Hematopoietic multipotent progenitor cell treated with erythropoietin and hydrocortisone succinate and interleukin-3 and kit ligand, for 15 days (in vitro differentiated cells): ENCODE results near the gene NOX3.
"Not testable (repeated sequence)": the region's sequence is repeated elsewhere in the genome, so short reads cannot be mapped to it uniquely, and the experiment has no call there.

Source experiments
- DNase-seq: peaks from one replicate; pipeline ENCODE4 v3.0.0-alpha.2; 2015; ENCODE audit warnings: low spot score

NOX3 gene

DNA sequence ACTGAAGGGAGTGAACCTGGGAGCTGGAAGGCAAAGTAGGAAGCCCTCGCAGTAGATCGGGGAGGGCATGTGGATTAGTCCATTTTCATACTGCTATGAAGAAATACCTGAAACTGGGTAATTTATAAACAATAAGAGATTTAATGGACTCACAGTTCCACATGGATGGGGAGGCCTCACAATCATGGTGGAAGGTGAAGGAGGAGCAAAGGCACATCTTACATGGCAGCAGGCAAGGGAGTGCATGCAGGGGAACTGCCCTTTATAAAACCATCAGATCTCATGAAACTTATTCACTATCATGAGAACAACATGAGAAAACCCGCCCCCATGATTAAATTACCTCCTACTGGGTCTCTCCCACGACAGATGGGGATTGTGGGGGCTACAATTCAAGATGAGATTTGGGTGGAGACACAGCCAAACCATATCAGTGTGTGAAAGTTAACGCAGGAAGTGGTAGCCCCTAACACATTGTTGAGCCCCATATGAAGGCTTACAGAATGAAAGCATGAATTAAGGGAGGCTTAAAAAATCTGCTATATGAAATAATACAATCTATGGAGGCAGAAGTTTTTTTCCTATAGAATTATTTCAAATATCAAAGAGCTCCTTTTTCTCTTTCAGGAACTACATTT lies 15.5 kb upstream of the NOX3 start:
- DNase-seq: not testable (repeated sequence)

DNA sequence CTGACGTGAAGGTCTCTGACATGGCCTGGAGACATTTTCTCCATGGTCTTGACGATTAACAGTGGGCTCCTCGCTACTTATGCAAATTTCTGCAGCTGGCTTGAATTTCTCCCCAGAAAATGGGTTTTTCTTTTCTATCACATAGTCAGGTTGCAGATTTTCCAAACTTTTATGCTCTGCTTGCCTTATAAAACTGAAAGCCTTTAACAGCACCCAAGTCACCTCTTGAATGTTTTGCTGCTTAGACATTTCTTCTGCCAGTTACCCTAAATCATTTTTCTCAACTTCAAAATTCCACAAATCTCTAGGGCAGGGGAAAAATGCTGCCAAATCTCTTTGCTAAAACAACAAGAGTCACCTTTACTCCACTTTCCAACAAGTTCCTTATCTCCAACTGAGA lies 12.9 kb upstream of the NOX3 start:
- not testable (repeated sequence) for DNase-seq

DNA sequence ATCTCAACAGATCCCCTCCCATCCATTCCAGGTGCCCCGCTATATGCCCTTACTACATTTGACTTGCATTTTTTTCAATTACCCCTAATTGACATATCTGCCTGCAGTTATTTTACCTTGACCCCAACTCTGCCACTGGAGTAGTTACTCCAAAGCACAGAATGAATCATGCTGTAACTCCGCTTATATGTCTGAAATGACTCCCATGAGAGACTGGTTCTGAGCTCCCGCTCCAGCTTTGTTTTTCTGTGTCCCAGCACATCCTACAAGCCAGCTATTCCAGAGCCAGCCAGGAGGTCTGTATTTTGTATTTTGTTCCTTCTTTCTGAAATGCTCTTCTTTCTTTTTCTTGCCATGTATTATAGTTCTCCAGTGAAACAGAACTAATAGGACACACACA lies 10.9 kb upstream of the NOX3 start:
- DNase-seq: no peak

DNA sequence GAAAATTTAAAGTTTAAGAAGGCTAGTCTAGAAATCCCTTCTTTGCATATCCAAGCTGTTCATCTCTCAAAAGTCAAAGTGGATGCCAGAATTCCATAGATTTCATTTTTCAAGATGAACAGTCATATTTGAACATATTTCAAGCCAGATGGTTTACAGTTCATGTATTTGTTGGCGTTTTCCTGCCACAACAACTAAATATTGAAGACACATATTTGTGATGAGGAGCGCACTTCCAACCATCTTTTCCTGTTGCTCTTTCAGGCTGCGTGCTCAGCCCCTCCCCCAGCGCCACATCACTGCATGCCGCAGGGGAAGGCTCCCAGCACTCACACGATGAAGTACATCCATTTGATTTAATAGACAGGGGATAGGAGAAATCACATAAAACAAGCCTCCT lies 5.9 kb upstream of the NOX3 start:
- DNase-seq: no peak

DNA sequence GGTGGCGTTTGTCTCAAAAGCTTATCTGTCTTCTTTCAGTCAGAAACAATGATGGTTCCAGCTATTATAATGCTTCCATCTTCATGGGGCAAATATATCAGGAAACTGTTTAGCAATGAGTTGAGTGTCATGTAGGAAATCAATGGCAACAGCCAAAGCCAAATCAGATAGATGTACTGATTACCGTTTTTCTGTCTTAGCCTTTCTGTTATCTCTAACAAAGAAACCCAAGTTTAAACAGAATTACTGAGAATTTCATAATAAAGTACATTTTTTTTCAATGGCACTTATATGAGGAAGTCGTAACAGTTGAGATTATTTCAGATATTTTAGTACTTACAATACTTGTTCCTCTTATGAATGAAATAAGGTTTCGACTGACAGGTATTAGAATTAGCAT lies 1.2 kb downstream of the NOX3 start:
- DNase-seq: no peak

DNA sequence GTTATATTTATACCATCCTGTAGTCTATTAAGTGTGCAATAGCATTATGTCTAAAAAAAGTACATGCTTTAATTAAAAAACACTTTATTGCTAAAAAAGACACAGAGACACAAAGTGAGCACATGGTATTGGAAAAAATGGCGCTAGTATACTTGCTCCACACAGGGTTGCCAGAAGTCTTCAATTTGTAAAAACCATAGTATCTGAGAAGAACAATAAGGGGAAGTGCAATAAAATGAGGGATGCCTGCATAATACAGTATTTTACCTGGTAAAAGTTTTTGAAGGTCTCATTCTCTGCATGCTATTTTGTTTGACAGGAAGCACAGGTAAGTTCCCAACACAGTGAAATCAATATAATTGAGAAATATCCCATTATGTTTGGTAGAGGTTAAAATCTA lies 1.6 kb downstream of the NOX3 start:
- DNase-seq: no peak

DNA sequence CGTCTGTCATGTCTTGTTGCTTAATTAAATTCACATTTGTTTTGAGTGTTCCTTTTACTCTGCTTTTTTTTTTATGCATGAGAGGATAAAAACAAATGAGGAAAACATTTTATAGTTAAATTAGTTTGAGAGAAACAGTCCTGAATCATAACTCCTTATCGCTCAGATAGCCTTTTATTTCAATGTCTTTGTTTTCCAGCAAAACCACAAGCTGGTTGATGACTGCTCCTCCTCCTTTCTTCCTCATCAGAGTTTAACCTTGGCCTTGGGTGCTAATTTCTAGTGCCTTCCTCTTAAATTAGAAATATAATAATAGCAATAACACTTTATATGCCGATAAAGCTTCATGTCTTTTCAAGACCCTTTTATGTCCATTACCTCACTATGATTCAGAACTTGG lies 3.1 kb downstream of the NOX3 start:
- no peak for DNase-seq

DNA sequence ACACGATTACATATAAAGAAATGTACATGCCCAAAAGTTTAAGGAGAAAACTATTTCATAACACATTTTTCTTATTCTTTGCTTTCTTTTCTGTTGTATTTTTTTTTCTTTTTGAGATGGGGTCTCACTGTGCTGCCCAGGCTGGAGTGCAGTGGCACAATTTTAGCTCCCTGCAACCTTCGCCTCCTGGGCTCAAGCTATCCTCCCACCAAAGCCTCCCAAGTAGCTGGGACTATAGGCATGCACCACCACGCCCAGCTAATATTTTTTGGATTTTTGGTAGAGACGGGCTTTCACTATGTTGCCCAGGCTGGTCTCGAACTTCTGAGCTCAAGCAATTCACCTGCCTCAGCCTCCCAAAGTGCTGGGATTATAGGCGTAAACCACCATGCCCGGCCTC lies 4.1 kb downstream of the NOX3 start:
- DNase-seq: not testable (repeated sequence)

DNA sequence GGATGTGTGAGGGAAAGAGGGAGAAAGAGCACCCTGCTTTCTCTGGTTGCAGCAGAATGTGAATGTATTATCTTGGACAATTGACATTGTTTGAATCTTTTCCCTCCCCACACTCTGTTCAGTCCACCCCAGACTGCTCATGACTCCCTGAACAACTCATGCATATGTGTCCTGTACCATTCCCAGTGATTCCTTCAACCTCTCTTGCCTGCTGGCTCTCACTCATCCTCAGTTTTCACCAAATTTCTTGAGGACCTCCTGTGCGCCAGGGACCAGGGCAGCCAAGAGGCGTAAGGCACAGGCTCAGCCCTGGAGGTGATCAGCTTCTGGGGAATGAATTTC lies 5.4 kb downstream of the NOX3 start:
- DNase-seq: no peak

DNA sequence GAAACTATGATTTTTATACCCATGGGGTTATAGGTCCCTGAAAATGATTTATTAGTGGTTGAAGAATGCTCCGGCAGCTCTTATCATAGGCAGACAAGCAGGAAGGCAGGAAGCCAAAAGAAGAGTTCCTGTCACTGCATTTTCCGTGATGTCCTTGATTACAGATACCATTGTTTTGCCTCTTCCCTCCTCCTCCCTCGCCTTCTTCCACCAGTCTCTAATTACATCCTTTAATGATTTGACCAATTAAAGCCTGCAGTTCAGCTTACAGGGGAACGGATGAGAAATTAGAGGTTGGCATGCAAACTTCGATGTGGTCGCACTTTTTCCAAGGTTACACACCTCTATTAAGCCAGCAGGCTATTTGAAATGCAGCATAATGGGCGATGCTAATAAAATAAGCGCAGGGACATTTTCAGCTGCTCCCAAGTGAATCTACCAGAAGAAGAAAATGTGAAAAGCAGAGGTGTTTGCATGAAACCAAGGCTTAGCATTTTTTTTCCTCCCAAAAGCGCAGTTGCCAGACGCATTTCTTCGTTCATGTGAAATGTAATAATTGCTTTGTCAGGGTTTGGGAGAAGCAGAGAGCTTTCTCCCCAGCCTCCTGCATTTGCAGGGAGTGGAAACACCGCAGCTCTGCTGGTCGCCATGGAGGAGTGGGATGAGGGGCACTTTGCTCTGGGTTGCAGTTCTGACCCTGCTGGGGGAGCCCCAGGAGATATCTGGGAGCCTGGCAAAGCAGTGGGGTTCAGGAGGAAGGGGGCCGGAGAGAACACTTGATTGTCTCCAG lies 6.0 kb downstream of the NOX3 start:
- no peak for DNase-seq

DNA sequence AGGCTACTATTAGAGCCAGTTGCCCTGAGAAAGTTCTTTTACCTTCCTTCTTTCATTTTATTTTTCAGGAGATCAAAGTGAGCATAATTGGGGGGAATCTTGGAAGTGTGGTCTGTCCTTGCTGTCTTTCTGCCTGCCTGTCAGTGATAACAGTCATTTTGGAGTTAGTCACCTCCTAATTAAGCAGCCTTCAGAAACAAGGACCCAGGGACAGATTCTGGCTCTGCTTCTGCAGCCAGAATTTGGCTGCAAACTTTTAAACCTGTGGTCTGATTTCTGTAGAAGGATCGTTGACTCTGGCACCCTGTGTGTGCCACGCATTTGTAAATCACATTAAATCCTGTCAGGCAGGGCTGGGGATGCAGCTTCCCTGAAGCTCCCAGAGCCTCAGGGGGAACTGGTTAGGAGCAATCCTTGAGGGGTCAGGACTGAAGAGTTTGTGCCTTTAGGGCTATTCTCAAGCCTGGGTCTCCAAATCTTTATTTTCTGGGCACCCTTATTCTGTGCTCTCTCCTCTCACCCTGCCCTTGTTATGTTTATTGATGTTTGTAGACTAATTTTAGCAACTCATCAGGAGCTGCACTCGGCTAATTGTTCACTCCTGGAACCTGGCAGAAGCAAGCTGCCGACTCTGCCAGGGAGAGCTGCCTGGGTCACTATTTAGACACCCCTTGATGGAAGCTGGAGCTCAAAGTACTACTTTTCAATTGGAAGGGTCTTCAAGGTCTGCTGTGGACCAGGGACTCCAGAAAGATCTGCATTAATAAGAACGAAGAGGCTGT lies 6.8 kb downstream of the NOX3 start:
- no peak for DNase-seq

DNA sequence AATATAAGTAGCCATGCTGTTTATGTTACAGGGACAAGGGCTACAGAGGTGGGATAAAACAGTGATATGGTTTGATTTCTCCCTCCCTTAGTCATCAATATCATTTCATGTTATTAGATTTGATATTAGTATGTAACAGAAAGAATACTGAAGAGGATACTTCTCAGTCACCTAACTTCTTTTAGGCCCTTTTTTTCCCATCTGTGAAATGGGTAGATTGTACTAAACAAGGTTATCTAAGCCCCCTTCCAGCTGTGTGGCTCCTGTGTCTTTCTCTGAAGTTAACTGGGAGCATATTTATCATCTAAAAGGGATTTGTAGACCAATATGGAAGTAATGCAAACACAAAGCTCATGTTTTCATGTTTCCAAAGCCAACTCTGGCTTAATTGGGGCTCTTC lies 7.7 kb downstream of the NOX3 start:
- DNase-seq: no peak

DNA sequence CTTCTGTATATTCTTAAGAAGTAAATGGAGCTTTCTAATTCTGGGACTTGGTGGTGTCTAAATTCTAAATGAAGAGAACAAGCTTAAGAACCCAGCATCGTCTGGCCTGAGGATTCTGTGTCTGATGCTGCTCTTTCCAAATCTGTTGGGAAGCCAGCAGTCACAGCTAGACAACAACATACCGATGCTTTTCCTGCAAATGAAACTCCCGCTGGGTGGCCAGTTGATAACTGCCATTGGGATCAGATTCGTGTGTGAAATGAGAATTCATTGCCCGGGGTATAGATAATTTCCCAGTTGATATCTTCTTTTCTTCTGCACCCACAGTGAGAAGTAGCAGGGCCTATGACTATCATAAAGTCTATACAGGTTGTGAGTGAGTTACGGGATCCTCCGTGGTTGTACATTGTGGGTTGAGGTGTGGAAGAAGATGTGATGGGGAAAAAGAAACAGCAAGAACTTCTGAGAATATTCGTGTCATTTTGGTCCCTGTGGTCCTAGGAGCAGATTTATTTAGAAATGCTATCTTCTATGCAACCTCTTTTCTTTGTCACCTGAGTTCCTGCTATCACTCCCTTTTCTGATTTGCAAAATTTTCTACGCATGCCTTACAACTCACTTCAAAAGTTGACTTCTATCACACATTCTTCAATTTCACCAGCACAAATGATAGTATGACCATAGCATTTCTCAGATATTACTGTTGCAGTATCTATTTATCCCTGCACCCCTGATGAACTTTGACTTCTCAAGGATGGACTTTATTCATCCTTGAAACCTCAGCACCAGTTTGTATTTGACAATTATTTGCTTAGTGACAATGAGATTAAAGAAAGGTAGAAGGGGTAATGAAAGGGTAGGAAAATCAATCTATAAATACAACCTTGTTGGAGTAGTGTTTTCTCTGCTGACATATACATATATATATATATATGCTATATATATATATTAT lies 10.4 kb downstream of the NOX3 start:
- DNase-seq: no peak

DNA sequence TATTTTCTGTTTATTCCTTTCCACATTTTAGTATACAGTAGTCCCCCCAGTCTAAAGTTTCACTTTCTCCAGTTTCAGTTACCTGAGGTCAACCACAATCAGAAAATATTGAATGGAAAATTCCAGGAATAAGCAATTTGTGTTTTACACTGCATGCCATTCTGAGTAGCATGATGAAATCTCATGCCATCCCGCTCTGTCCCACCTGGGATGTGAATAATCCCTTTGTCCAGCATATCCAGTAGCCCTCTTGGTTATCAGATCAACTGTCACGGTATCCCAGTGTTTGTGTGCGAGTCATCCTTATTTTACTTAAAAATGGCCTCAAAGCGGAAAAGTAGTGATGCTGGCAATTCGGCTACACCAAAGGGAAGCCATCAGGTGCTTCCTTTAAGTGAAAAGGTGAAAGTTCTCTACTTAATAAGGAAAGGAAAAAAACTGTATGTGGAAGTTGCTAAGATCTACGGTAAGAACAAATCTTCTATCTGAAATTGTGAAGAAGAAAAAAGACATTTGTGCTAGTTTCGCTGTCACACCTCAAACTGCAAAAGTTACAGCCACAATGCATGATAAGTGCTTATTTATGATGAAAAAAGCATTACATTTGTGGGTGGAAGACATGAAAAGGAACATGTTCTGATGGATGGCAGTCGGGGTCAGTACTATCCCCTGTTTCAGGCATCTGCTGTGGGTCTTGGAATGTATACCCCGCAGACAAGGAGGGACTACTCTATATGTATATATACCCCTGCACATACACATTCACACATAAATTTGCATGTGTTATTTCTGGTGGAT lies 11.3 kb downstream of the NOX3 start:
- DNase-seq: no peak

DNA sequence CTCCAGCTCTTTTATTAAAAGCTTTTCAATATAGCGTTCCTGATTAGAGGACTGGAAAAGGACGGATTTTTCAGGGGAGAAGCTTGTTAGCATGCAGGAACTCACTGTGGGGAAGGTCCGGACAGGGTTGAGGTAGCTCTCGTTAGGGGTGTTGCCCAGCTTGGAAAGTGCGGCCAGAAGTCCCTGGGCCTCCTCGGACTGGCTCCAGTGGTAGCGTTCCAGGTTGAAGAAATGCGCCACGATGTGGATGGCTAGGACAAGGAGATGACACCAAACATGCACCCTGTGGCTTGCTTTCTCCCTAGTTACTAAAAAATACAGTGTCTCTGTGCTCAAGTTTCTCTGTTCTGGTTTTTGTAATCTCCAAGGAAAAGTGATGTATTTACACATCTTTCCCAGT lies 12.5 kb downstream of the NOX3 start:
- no peak for DNase-seq

DNA sequence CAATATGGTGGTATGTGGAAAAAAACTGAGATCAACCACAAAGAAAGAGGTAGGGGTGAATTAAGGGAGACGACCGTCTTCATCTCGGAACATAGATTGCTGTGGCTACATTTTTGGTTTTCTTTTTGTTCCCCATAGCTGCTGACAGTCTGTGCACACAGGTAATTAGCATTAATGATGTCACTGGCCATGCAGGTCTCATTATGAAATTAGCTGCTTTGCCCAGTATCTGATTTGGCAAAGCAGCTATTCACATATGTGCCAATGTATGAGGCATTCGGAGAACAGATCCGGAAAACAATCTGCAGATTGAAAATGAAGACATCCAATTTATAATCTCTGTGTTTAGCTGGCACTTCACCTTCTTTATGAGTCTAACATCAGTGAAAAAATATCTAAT lies 13.1 kb downstream of the NOX3 start:
- DNase-seq: no peak

DNA sequence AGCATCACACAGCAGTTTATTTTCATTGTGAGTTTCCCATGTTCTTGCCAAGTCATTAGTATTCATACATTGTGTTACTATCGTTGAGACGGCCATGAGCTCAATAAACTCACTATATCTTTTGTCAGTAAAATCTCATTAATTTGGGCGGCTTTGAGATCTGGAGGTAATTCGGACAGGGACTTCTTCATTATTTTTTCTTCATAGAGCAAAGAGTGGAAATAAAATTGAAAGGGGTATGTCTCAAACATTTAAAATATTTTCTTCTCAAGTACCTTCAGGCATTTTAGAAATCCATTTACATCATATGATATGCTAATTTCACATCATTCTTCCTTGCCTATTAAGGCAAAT lies 14.6 kb downstream of the NOX3 start:
- no peak for DNase-seq

DNA sequence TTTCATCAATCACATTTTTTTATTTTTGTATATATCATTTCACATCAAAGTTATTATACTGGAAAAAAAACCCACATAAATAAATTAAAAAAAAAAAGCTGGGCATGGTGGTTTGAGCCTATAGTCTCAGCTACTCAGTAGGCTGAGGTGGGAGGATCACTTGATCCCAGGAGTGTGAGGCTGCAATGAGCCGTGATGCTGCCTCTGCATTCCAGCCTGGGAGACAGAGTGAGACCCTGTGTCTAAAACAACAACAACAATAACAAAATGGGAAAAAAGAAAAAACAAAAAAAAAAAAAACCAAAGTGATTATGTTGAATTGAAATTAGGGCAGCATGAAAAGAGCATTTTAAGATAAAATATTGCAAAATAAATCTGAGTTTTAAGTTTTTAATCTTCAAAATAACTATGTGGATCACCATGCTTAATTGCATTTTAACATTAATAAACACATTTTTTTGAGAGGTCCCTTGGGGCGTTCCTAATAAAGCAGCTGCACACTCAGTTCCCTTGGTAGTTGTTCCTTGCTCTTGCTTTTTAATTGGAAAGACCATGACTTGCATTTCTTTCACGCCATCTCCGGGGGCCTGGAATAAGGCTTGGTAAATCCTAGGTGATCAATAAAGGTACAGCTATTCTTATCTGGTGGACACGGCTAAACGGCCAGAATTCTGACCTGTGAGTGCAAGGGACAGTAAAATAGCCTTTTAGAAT lies 15.1 kb downstream of the NOX3 start:
- DNase-seq: no peak

DNA sequence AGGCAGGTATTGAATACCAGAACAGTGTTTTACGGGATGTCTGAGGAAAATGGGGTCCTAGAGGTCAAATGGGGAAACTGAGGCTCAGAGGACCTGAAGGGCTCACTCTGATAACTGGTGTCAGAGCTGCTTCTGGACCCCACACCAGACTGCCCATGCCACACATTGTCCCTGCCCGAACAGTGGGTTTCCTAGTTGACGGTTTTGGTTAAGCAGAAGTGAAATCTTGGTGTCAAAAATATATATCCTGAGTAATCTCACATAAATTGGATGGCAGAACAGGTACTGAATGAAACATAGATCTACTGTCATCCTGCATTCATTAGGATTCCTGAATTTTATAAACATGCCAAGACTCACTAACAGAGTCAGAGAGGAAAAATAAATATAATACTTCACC lies 16.3 kb downstream of the NOX3 start:
- DNase-seq: no peak

DNA sequence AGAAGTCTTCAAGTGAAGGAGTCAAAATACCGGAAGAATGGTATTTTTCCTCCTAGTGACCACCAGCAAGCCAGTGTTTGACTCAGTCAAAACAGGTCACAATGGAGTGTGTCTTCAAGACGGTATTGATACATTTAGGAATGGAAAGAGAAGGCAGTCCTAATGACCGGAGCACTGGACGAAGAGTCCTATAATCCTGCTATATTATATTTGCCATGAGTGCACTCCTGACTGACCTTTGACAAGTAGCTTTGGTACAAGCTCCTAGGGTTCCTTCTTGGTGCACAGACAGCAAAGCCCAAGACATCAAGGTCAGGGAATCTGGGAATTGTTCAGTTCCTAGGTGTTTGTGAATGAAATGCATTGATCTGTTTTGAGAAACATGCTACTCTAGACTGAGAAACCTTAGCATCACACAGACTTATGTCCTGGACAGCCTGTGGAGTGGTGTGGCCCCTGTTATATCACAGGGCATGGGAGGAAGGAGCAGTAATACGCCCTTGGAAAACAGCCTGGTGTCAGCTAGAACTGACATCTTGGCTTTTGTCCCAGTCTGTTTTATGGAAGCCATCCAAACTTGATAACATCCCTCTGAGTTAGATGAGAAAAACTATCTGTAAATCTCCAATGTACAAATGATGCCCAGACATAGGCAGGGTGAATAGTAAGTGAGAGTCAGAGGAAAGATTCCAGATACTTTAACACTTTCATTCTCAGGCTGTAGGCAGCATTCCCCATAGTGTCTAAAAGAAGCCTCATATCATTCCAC lies 18.5 kb downstream of the NOX3 start:
- no peak for DNase-seq
